Gastrocnemius medialis (tissue), 4 donors: Measurements from ENCODE around the gene PRRC2B.

Source experiments
- POLR2A ChIP-seq, 2 donors: fragments of 450-650 bp; IDR thresholded peaks; one replicate each; pipeline ENCODE4 v1.6.1; 2017; ENCODE audit warnings: antibody characterized with exemption in 2 of 2, mild to moderate bottlenecking in 2 of 2, moderate library complexity in 2 of 2
- TF ChIP-seq, protein P1 (sequence below), 5 experiments: fragments of 450-650 bp in 3 of 5; fragments of 200-600 bp in 2 of 5; sonication (generic) in 2 of 5; IDR thresholded peaks in 4 of 5; conservative IDR thresholded peaks in 1 of 5; 1 replicate in 4 of 5; 2 replicates in 1 of 5; pipeline ENCODE4 v1.5.1; 2016 to 2019; ENCODE audit warnings: antibody characterized with exemption in 5 of 5, mild to moderate bottlenecking in 3 of 5, moderate library complexity in 3 of 5

GRCh38 chr9:131446276-131446675, 52.4 kb downstream of the PRRC2B start:
- TF ChIP-seq, protein P1, sequence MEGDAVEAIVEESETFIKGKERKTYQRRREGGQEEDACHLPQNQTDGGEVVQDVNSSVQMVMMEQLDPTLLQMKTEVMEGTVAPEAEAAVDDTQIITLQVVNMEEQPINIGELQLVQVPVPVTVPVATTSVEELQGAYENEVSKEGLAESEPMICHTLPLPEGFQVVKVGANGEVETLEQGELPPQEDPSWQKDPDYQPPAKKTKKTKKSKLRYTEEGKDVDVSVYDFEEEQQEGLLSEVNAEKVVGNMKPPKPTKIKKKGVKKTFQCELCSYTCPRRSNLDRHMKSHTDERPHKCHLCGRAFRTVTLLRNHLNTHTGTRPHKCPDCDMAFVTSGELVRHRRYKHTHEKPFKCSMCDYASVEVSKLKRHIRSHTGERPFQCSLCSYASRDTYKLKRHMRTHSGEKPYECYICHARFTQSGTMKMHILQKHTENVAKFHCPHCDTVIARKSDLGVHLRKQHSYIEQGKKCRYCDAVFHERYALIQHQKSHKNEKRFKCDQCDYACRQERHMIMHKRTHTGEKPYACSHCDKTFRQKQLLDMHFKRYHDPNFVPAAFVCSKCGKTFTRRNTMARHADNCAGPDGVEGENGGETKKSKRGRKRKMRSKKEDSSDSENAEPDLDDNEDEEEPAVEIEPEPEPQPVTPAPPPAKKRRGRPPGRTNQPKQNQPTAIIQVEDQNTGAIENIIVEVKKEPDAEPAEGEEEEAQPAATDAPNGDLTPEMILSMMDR (IDR thresholded peaks at IDR 0.05 in 4 of 5, conservative IDR thresholded peaks at IDR 0.05 in 1 of 5), result no peak
- no peak for TF ChIP-seq POLR2A (IDR thresholded peaks at IDR 0.05)
